HepG2 (cell line): ENCODE data around the gene LRRC27. TPM values are rescaled to one million over a fixed set of nuclear protein-coding genes. Genes with fewer than 3 reads are reported as not detected.

Source experiments
- ADNP ChIP-seq: sonication (generic); formaldehyde crosslinking; IDR thresholded peaks from 2 replicates; pipeline ENCODE4 v1.4.0; 2020; ENCODE audit warnings: missing genetic modification reagents
- ARHGAP35 ChIP-seq: sonication (generic); formaldehyde crosslinking; IDR thresholded peaks from 2 replicates; pipeline ENCODE4 v1.9.0; 2022; ENCODE audit warnings: mild to moderate bottlenecking, inconsistent platforms, moderate library complexity, missing genetic modification reagents, borderline replicate concordance
- ESRRA ChIP-seq: sonication (generic); formaldehyde crosslinking; IDR thresholded peaks from 2 replicates; pipeline ENCODE4 v1.5.1; 2020; ENCODE audit warnings: mild to moderate bottlenecking, low read depth, missing genetic modification reagents
- KDM6A ChIP-seq: IDR thresholded peaks from 2 replicates; pipeline ENCODE4 v1.6.1; 2016; ENCODE audit warnings: low read depth
- PRMT3 ChIP-seq: sonication (generic); formaldehyde crosslinking; IDR thresholded peaks from 2 replicates; pipeline ENCODE4 v1.8.1; 2022; ENCODE audit warnings: low read depth, mild to moderate bottlenecking, moderate library complexity, missing genetic modification reagents, borderline replicate concordance
- SP4 ChIP-seq: sonication (generic); formaldehyde crosslinking; IDR thresholded peaks from 2 replicates; pipeline ENCODE4 v1.8.1; 2023; ENCODE audit warnings: mild to moderate bottlenecking, missing genetic modification reagents
- SYNCRIP ChIP-seq: fragments of 200-400 bp; formaldehyde crosslinking; IDR thresholded peaks from 2 replicates; pipeline ENCODE4 v1.6.1; 2018; ENCODE audit warnings: mild to moderate bottlenecking, low read depth, low read length; ENCODE audit not compliant: insufficient read depth
- TCF12 ChIP-seq, 2 experiments: fragments of 450-650 bp in 1 of 2; sonication (generic) in 1 of 2; formaldehyde crosslinking in 1 of 2; IDR thresholded peaks; 2 replicates each; pipeline versions ENCODE4 v1.6.1 to v1.8.0; 2017 to 2022; ENCODE audit warnings: antibody characterized with exemption in 1 of 2, mild to moderate bottlenecking in 1 of 2, missing genetic modification reagents in 1 of 2, moderate library complexity in 1 of 2
- ZFX ChIP-seq: sonication (generic); formaldehyde crosslinking; IDR thresholded peaks from 2 replicates; pipeline ENCODE4 v1.4.0; 2020; ENCODE audit warnings: mild to moderate bottlenecking, low read depth, missing genetic modification reagents, moderate library complexity
- ZNF430 ChIP-seq: sonication (generic); formaldehyde crosslinking; IDR thresholded peaks from 2 replicates; pipeline ENCODE4 v1.9.0; 2021; ENCODE audit warnings: mild to moderate bottlenecking, missing genetic modification reagents
- ZNF546 ChIP-seq: sonication (generic); formaldehyde crosslinking; conservative IDR thresholded peaks from 2 replicates; pipeline ENCODE4 v1.8.1; 2023; ENCODE audit warnings: mild to moderate bottlenecking, missing genetic modification reagents
- ZNF777 ChIP-seq: sonication (generic); formaldehyde crosslinking; IDR thresholded peaks from 2 replicates; pipeline ENCODE4 v1.4.0; 2020; ENCODE audit warnings: missing genetic modification reagents
- ZSCAN21 ChIP-seq: sonication (generic); formaldehyde crosslinking; IDR thresholded peaks from 2 replicates; pipeline ENCODE4 v1.8.0; 2022; ENCODE audit warnings: mild to moderate bottlenecking, missing genetic modification reagents, moderate library complexity, borderline replicate concordance
- polyA plus RNA-seq, 8 experiments: library from polyadenylated mRNA; depleted of rRNA in 3 of 8; stranded (reverse) in 7 of 8; unstranded in 1 of 8; fragments of >200 nt; fragmentation: Illumina TruSeq in 4 of 8; extraction: Trizol in 4 of 8; gene quantifications; 2 replicates each; pipeline versions ENCODE4 v1.2.1 to v1.2.3, GENCODE V29; 2011 to 2016; ENCODE audit warnings: low read depth in 4 of 8, missing spikeins in 1 of 8, mixed read lengths in 1 of 8; ENCODE audit not compliant: insufficient read depth in 1 of 8
- total RNA-seq, 5 experiments: library from RNA; depleted of rRNA; stranded (reverse); fragments of >200 nt; fragmentation: Illumina TruSeq; extraction: Trizol; gene quantifications; 2 replicates each; pipeline ENCODE4 v1.2.3, GENCODE V29; 2016; ENCODE audit warnings: low read depth in 1 of 5
- TF ChIP-seq, protein P1 (sequence below): sonication (generic); formaldehyde crosslinking; conservative IDR thresholded peaks from 2 replicates; pipeline ENCODE4 v1.8.0; 2022; ENCODE audit warnings: low read depth, missing genetic modification reagents
- TF ChIP-seq, protein P2 (sequence below): sonication (generic); formaldehyde crosslinking; IDR thresholded peaks from 2 replicates; pipeline ENCODE4 v1.4.0; 2020; ENCODE audit warnings: missing genetic modification reagents
- TF ChIP-seq, protein P3 (sequence below): sonication (generic); formaldehyde crosslinking; IDR thresholded peaks from 2 replicates; pipeline ENCODE4 v1.8.0; 2022; ENCODE audit warnings: missing genetic modification reagents, mild to moderate bottlenecking, moderate library complexity, borderline replicate concordance
- TF ChIP-seq, protein P4 (sequence below): sonication (generic); formaldehyde crosslinking; conservative IDR thresholded peaks from 2 replicates; pipeline ENCODE4 v1.8.1; 2023; ENCODE audit warnings: missing genetic modification reagents

LRRC27 gene
- total and polyA plus RNA-seq, 2 of the 13 experiments (the other 11 are each of a cell fraction or from before 2014, with no cell fraction given): 4.2 to 4.6 TPM

DNA sequence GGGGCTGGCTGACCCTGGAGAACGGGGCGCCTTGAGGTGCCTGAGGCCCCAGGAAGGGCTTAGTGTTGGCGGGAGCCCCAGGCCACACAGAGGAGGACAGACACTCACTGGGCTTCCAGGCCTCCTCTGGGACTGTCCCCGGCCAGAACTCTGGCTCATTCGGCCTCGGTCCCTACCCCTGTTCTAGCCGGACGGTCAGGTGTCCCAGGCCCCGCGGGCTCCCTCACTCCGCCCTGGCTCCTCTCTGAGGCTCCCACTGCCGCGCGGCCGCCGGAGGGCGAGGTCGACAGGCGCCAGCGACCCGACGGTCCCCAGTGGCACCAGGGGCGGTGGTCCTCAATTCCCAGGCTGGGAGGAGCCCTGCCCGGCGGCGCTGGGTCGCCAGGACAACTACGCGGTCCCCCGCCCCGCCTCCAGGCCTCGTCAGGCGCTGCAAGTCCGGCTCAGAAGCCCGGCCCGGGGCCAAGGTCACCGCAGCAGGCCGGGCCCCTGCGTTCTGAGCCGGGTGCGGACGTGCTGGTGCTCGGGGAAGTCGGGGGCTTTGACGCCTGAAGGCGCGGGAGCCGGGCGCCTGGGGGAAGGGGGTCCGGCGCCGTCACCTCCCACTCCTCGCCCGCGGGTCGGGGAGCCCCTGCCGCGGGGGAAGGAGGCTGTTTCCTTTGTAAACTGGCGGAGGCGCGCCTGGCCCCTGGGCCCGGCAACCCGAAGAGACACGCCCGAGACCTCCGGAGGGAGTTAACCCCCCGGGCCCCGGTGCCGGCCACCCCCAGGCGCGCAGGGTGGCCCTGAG, 63.9 kb downstream of the LRRC27 start (continued):
- 0 out of 2 replicates have a peak, but pooled peaks have one; percentile 19 for TF ChIP-seq ESRRA
- TF ChIP-seq ZNF546 (CRISPR knock-in tag): no peak
- peak; percentile 27; the same call in 1 of the 2 replicates for TF ChIP-seq ZSCAN21
- TF ChIP-seq, protein P1, sequence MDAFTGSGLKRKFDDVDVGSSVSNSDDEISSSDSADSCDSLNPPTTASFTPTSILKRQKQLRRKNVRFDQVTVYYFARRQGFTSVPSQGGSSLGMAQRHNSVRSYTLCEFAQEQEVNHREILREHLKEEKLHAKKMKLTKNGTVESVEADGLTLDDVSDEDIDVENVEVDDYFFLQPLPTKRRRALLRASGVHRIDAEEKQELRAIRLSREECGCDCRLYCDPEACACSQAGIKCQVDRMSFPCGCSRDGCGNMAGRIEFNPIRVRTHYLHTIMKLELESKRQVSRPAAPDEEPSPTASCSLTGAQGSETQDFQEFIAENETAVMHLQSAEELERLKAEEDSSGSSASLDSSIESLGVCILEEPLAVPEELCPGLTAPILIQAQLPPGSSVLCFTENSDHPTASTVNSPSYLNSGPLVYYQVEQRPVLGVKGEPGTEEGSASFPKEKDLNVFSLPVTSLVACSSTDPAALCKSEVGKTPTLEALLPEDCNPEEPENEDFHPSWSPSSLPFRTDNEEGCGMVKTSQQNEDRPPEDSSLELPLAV (CRISPR knock-in tag): no peak
- no peak for TF ChIP-seq TCF12 (IDR thresholded peaks at IDR 0.05)
- TF ChIP-seq TCF12 (CRISPR knock-in tag; IDR thresholded peaks at IDR 0.05): 0 out of 2 replicates have a peak, but pooled peaks have one; percentile 41
- TF ChIP-seq, protein P2, sequence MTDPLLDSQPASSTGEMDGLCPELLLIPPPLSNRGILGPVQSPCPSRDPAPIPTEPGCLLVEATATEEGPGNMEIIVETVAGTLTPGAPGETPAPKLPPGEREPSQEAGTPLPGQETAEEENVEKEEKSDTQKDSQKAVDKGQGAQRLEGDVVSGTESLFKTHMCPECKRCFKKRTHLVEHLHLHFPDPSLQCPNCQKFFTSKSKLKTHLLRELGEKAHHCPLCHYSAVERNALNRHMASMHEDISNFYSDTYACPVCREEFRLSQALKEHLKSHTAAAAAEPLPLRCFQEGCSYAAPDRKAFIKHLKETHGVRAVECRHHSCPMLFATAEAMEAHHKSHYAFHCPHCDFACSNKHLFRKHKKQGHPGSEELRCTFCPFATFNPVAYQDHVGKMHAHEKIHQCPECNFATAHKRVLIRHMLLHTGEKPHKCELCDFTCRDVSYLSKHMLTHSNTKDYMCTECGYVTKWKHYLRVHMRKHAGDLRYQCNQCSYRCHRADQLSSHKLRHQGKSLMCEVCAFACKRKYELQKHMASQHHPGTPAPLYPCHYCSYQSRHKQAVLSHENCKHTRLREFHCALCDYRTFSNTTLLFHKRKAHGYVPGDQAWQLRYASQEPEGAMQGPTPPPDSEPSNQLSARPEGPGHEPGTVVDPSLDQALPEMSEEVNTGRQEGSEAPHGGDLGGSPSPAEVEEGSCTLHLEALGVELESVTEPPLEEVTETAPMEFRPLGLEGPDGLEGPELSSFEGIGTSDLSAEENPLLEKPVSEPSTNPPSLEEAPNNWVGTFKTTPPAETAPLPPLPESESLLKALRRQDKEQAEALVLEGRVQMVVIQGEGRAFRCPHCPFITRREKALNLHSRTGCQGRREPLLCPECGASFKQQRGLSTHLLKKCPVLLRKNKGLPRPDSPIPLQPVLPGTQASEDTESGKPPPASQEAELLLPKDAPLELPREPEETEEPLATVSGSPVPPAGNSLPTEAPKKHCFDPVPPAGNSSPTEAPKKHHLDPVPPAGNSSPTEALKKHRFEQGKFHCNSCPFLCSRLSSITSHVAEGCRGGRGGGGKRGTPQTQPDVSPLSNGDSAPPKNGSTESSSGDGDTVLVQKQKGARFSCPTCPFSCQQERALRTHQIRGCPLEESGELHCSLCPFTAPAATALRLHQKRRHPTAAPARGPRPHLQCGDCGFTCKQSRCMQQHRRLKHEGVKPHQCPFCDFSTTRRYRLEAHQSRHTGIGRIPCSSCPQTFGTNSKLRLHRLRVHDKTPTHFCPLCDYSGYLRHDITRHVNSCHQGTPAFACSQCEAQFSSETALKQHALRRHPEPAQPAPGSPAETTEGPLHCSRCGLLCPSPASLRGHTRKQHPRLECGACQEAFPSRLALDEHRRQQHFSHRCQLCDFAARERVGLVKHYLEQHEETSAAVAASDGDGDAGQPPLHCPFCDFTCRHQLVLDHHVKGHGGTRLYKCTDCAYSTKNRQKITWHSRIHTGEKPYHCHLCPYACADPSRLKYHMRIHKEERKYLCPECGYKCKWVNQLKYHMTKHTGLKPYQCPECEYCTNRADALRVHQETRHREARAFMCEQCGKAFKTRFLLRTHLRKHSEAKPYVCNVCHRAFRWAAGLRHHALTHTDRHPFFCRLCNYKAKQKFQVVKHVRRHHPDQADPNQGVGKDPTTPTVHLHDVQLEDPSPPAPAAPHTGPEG (CRISPR knock-in tag): peak; percentile 76; the same call in 1 of the 2 replicates
- no peak for TF ChIP-seq ARHGAP35 (CRISPR knock-in tag)
- TF ChIP-seq, protein P3, sequence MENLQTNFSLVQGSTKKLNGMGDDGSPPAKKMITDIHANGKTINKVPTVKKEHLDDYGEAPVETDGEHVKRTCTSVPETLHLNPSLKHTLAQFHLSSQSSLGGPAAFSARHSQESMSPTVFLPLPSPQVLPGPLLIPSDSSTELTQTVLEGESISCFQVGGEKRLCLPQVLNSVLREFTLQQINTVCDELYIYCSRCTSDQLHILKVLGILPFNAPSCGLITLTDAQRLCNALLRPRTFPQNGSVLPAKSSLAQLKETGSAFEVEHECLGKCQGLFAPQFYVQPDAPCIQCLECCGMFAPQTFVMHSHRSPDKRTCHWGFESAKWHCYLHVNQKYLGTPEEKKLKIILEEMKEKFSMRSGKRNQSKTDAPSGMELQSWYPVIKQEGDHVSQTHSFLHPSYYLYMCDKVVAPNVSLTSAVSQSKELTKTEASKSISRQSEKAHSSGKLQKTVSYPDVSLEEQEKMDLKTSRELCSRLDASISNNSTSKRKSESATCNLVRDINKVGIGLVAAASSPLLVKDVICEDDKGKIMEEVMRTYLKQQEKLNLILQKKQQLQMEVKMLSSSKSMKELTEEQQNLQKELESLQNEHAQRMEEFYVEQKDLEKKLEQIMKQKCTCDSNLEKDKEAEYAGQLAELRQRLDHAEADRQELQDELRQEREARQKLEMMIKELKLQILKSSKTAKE (CRISPR knock-in tag): no peak
- TF ChIP-seq SP4 (CRISPR knock-in tag): no peak
- peak; percentile 75 for TF ChIP-seq ZNF430 (CRISPR knock-in tag)
- TF ChIP-seq, protein P4, sequence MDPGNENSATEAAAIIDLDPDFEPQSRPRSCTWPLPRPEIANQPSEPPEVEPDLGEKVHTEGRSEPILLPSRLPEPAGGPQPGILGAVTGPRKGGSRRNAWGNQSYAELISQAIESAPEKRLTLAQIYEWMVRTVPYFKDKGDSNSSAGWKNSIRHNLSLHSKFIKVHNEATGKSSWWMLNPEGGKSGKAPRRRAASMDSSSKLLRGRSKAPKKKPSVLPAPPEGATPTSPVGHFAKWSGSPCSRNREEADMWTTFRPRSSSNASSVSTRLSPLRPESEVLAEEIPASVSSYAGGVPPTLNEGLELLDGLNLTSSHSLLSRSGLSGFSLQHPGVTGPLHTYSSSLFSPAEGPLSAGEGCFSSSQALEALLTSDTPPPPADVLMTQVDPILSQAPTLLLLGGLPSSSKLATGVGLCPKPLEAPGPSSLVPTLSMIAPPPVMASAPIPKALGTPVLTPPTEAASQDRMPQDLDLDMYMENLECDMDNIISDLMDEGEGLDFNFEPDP (CRISPR knock-in tag): no peak
- no peak for TF ChIP-seq ADNP
- TF ChIP-seq ZFX: peak; percentile 92
- no peak for TF ChIP-seq KDM6A (CRISPR knock-in tag)
- no peak for TF ChIP-seq PRMT3
- peak; percentile 82 for TF ChIP-seq ZNF777 (CRISPR knock-in tag)
- no peak for TF ChIP-seq SYNCRIP
